Activated T-cell treated with anti-CD3 and anti-CD28 coated beads for 48 hours (primary cell): Measurements from ENCODE around the gene MAGEL2.
"Not testable (repeated sequence)": the region's sequence is repeated elsewhere in the genome, so short reads cannot be mapped to it uniquely, and the experiment has no call there.

Source experiments
- DNase-seq: peaks from one replicate; pipeline ENCODE4 v3.0.0-alpha.2; 2020; ENCODE audit warnings: low read depth

MAGEL2 gene

GRCh38 chr15:23606226-23606625 is 41.4 kb downstream of the MAGEL2 start:
- no peak for DNase-seq

GRCh38 chr15:23602124-23602523 is 45.5 kb downstream of the MAGEL2 start:
- DNase-seq, result no peak

GRCh38 chr15:23599053-23599452 is 48.6 kb downstream of the MAGEL2 start:
- DNase-seq, result no peak

- not testable (repeated sequence) for DNase-seq
Measured at GRCh38 chr15:23597278-23597677, 50.4 kb downstream of the MAGEL2 start.

- no peak for DNase-seq
Measured at GRCh38 chr15:23596736-23597135, 50.9 kb downstream of the MAGEL2 start.

- no peak for DNase-seq
Measured at GRCh38 chr15:23595368-23595767, 52.3 kb downstream of the MAGEL2 start.

- no peak for DNase-seq
Measured at GRCh38 chr15:23594252-23594770, 53.4 kb downstream of the MAGEL2 start.
